Measurements from ENCODE around the gene PGA5.

PGA5 gene

DNA sequence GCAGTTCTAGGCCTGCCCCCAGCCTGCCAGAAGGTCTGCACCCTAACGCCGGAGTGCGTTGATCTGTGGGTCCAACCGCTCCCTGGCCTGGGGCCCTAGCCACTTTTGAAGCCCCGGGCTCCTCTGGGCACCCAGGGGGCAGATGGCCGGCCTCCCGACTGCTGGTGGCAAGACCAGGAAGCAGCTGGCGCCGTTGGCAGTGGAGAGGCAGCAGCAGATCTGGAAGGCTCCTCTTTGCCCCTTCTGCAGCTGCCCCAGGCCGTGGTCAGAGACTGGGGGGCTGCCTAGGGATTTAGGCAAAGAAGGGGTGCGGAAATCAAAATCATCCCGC is 54.6 kb downstream of the PGA5 start:
- no peak for DNase-seq

- DNase-seq, result peak; percentile 12
Observed at GRCh38 chr11:61297341-61297740, 56.4 kb downstream of the PGA5 start.

DNA sequence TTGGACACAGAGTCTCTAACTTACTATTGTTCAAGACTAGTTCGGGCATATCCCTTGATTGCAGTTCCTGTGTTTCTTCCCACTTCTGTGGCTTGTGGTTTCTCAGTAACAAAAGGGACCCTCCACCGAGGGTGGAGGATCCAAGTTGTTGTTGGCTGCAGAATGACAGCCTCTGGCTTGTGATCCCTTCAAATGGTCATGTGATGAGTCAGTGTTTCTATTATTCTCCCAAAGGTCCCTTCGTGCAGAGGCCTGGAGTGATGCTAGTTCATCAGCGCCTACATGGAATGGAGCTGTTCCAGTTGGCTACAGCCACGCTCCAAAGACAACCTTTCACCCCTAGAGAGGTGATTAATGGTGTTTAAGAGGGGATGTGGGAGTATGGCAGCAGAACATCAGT is 56.8 kb downstream of the PGA5 start:
- DNase-seq, result peak; percentile 64

- DNase-seq, result no peak
Observed at GRCh38 chr11:61298663-61299244, 57.8 kb downstream of the PGA5 start.
